Measurements from ENCODE around the gene DPYSL4. TPM values are rescaled to one million over a fixed set of nuclear protein-coding genes. Genes with fewer than 3 reads are reported as not detected.

DPYSL4 gene
- total and polyA plus RNA-seq, 2 experiments from 2014 or later: 10.6 to 23.9 TPM

DNA sequence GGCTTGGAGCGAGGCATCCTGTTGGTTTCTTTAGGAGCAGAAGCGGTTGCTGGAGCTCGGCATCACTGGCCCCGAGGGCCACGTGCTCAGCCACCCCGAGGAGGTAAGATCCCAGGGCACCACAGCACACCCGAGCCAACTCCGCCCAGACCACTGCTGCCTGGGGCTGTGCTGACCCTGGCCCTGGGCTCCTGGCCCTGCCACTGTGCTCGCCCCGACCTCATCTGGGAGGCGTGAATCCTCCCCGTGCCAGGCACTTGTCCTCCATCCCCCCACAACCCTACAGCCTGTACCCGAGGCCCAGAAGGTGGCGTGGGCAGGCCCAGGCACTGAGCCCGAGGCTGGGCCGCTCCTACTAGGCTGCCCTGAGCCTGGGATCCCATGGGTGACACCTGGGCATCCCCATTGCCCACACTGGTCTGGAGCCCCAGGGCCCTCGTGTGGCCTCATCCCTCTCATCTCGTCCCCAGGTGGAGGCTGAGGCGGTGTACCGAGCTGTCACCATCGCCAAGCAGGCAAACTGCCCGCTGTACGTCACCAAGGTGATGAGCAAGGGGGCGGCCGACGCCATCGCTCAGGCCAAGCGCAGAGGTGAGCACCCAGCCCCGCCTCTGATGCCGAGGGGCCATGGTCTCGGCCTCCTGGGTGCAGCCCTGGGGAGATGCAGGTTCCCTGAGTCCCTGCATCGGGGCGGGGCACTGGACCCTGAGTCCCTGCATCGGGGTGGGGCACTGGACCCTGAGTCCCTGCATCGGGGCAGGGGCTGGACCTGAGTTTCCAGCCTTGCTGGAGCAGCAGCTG lies 11.8 kb downstream of the DPYSL4 start:
- Mint-ChIP-seq H3K9me3 (no peaks in the 10 kb centered on the region; the same call in 2 of the 3 replicates), H3K27ac (no peak overlapping the region), H3K4me1 (no peaks in the 10 kb centered on the region), H3K4me3 (no peak overlapping the region), H3K36me3 (ENCODE audit: low read depth) (no peaks in the 10 kb centered on the region), H3K27me3 (ENCODE audit: insufficient read depth, low read depth, poor library complexity) (peaks cover 3% of the 10 kb centered on the region)
- ATAC-seq: no peak
- no peak overlapping the region for H2AFZ ChIP-seq
- no peak overlapping the region for H3K4me3 ChIP-seq
- H3K79me2 ChIP-seq (replicated peaks; ENCODE audit: insufficient read depth): no peaks in the 10 kb centered on the region
- H4K20me1 ChIP-seq (replicated peaks; ENCODE audit: insufficient read depth): no peaks in the 10 kb centered on the region
- no peaks in the 10 kb centered on the region for H3K9me2 ChIP-seq (ENCODE audit: insufficient read depth)
- no peaks in the 10 kb centered on the region for H3K4me1 ChIP-seq (ENCODE audit: insufficient read depth)
- H3K27ac ChIP-seq (ENCODE audit: low read depth): no peak overlapping the region
- TF ChIP-seq ETS1 (IDR thresholded peaks at IDR 0.05): no peak
- TF ChIP-seq CTCF (conservative IDR thresholded peaks at IDR 0.05; ENCODE audit: low read depth in 2 of 2): no peak
- no peak for TF ChIP-seq ZNF462 (CRISPR knock-in tag; IDR thresholded peaks at IDR 0.05)
- TF ChIP-seq EZH2 (IDR thresholded peaks at IDR 0.05; ENCODE audit: low read depth, unreplicated experiment): no peak
- TF ChIP-seq POLR2AphosphoS5 (IDR thresholded peaks at IDR 0.05; ENCODE audit: low read depth): no peak
- no peak for TF ChIP-seq JUNB (IDR thresholded peaks at IDR 0.05; ENCODE audit: unreplicated experiment)
- no peak for TF ChIP-seq CREB1 (CRISPR knock-in tag; IDR thresholded peaks at IDR 0.05; ENCODE audit: low read depth)
- TF ChIP-seq EZH2phosphoT487 (IDR thresholded peaks at IDR 0.05; ENCODE audit: unreplicated experiment): no peak
- TF ChIP-seq NANOG (IDR thresholded peaks at IDR 0.05; ENCODE audit: borderline replicate concordance): no peak
- TF ChIP-seq ZNF114 (CRISPR knock-in tag; IDR thresholded peaks at IDR 0.05): no peak
- no peak for TF ChIP-seq ZNF331 (CRISPR knock-in tag; IDR thresholded peaks at IDR 0.05; ENCODE audit: low read depth)
- TF ChIP-seq REST (IDR thresholded peaks at IDR 0.05; ENCODE audit: unreplicated experiment): no peak
- no peak for TF ChIP-seq STAT1 (IDR thresholded peaks at IDR 0.05; ENCODE audit: unreplicated experiment)
- H3K36me3 ChIP-seq (ENCODE audit: insufficient read depth): no peaks in the 10 kb centered on the region
- DNase-seq (ENCODE audit: low spot score): no peak
- no peak overlapping the region for H3K4me2 ChIP-seq
- H3K27me3 ChIP-seq (ENCODE audit: insufficient read depth): no peaks in the 10 kb centered on the region
- H3F3A ChIP-seq (replicated peaks; ENCODE audit: low read depth): no peaks in the 10 kb centered on the region

Data from GM23338 (cell line).